VCaP (cell line): ENCODE measurements around the gene BIRC6.

Experiments used
- H3K27ac ChIP-seq: fragments of 450-650 bp; 2 replicates; pipeline ENCODE4 v1.5.1; 2017
- TF ChIP-seq, protein P1 (sequence below): fragments of 450-650 bp; conservative IDR thresholded peaks from 2 replicates; pipeline ENCODE4 v1.5.1; 2017; ENCODE audit warnings: mild to moderate bottlenecking, moderate library complexity

Gene BIRC6

DNA sequence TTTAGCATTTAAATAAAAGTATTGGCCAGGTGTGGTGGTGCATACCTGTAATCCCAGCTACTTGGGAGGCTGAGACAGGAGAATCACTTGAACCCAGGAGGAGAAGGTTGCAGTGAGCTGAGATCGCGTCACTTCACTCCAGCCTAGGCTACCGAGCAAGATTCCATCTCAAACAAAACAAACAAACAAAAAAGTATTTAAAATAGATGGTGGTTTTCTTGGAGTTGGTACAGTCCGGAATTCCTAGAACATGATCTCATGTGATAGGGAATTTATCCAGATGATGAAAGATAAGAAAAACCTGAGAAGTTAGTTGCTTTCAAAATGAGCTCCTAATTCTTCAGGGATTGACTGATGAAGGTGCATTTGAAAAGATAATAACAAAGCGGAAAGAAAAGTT lies 62.0 kb downstream of the BIRC6 start:
- TF ChIP-seq, protein P1, sequence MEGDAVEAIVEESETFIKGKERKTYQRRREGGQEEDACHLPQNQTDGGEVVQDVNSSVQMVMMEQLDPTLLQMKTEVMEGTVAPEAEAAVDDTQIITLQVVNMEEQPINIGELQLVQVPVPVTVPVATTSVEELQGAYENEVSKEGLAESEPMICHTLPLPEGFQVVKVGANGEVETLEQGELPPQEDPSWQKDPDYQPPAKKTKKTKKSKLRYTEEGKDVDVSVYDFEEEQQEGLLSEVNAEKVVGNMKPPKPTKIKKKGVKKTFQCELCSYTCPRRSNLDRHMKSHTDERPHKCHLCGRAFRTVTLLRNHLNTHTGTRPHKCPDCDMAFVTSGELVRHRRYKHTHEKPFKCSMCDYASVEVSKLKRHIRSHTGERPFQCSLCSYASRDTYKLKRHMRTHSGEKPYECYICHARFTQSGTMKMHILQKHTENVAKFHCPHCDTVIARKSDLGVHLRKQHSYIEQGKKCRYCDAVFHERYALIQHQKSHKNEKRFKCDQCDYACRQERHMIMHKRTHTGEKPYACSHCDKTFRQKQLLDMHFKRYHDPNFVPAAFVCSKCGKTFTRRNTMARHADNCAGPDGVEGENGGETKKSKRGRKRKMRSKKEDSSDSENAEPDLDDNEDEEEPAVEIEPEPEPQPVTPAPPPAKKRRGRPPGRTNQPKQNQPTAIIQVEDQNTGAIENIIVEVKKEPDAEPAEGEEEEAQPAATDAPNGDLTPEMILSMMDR, result no peak
- H3K27ac ChIP-seq, result no peak overlapping the region

DNA sequence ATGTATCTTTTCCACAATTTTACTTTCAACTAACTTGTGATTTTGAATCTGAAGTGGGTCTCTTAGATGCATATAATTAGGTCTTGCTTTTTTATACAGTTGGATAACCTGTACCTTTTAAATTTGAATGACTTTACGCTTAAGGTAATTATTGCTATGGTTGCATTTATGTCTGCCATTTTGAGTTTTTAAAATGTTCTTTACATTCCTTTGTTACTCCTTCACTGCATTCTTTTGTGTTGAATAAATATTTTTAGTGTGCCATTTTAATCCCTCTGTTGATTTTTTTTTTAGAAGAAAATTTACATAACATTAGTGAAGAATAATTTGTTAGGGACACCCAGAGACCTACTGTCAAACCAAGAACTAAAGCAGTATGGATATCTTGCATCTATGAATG lies 65.3 kb downstream of the BIRC6 start:
- no peak overlapping the region for H3K27ac ChIP-seq
- TF ChIP-seq, protein P1, result no peak

DNA sequence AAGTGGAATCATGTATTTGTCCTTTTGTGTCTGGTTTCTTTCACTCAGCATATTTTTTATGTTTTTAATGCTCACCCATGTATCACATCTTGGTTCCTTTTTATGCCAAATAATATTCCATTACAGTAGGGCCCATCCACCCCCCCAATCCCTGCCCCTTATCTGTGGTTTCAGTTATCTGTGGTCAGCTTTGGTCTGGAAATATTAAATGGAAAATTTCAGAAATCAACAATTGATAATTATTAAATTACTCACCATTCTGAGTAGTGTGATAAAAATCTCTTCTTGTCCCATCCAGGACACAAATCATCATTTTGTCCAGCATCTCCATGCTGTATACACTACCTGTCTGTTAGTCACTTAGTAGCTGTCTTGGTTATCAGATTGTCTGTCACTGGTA lies 66.7 kb downstream of the BIRC6 start:
- no peak overlapping the region for H3K27ac ChIP-seq
- TF ChIP-seq, protein P1, result no peak

DNA sequence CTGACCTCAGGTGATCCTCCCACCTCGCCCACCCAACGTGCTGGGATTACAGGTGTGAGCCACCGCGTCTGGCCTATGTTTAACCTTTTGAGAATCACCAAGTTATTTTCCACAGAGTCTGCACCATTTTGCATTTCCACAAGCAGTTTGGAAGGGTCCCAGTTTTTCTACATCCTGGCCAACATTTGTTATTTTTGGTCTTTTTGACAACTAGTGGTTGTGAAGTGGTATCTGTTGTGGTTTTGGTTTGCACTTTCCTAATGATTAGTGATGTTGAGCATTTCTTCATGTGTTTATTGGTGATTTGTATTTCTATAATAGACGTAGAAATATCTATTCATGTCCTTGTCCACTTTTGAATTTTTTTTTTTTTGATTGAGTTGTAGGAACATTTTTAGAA lies 67.9 kb downstream of the BIRC6 start:
- no peak overlapping the region for H3K27ac ChIP-seq
- TF ChIP-seq, protein P1, result no peak

DNA sequence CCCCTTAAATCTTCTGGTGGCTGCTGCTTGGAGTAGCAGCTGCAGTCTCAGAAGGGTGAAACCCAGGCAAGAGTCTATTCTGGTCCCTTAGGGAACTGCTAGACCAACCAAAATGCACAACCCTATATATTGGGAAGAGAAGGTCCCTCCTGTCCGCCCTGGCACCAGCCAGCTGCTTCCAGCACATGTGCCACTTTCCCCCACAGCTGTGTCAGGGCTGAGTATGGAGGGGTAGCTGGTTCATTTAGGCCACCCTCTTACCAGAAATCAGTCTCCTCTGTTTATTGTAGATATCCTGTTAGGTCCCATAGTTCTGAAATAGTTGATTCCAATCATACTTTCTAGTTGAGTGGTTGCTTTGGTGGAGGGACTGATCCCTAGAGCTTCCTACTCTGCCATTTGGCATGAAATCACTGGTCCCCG lies 68.9 kb downstream of the BIRC6 start:
- peak overlapping the region; percentile 96 for H3K27ac ChIP-seq
- TF ChIP-seq, protein P1, result no peak

DNA sequence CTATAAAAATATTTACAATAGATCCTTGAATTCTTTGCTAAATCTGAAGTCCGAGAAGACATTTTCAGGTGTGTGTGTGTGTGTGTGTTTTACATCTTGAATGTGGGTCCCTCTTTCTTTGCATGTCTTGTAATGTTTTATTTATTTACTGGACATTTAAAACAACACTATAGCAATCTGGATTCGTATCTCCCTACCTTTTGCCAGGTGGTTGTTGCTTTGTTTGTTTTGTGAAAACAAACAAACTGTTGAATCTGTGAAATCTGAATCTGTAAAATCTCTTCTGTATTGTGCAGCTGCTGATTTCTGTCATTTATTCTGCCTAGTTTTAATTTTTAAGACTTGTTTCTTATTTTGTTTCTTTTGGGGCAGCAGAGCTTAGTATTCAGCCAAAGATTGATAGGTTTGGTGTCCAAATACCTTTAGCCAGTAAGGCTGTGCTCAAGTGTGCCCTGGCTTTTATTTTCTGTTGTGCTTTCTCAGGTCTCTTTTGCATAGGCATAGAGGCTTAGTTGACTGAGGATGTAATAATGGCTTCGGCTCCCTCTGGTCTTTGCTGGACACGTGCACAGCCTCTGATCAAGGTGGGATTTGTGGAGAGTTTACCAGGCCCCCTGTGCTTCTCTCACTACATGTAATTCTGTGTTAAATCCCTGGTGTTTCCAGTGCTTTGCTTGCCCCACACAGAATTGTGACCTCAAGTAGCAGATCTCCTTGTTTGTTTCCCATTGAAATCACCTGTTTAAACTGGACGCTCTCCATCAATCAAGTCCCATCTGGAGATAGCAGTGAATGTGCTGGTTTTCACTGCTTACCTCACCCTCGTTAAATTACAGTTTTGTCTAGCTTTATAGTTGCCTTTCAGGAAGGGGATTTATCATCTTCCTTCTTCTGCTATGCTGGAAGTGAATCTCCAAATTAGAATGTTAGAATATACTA lies 71.1 kb downstream of the BIRC6 start:
- peak overlapping the region; percentile 96 for H3K27ac ChIP-seq
- TF ChIP-seq, protein P1, result no peak

DNA sequence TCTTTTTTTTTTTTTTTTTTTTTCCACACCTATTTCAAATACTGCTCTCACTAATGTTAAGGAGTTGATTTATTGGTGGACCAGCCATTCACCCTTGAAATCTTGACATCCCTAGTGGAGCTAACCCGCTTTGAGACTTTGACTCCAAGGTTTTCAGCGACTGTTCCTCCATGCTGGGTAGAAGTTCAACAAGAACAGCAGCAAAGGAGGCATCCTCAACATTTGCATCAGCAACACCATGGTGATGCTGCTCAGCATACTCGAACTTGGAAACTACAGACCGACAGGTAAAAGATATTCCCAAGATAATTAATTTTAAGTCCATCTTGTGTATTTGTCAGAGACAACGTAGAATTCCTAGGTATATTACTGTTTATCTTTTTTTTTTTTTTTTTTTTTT lies 74.0 kb downstream of the BIRC6 start:
- TF ChIP-seq, protein P1, result no peak
- H3K27ac ChIP-seq, result no peak overlapping the region
